Measurements from ENCODE around the gene SPEG. TPM values are rescaled to one million over a fixed set of nuclear protein-coding genes. Genes with fewer than 3 reads are reported as not detected.

SPEG gene
- total and polyA plus RNA-seq, 2 of the 8 experiments (the other 6 are each of a cell fraction or from before 2014, with no cell fraction given): 19.9 to 32.0 TPM

DNA sequence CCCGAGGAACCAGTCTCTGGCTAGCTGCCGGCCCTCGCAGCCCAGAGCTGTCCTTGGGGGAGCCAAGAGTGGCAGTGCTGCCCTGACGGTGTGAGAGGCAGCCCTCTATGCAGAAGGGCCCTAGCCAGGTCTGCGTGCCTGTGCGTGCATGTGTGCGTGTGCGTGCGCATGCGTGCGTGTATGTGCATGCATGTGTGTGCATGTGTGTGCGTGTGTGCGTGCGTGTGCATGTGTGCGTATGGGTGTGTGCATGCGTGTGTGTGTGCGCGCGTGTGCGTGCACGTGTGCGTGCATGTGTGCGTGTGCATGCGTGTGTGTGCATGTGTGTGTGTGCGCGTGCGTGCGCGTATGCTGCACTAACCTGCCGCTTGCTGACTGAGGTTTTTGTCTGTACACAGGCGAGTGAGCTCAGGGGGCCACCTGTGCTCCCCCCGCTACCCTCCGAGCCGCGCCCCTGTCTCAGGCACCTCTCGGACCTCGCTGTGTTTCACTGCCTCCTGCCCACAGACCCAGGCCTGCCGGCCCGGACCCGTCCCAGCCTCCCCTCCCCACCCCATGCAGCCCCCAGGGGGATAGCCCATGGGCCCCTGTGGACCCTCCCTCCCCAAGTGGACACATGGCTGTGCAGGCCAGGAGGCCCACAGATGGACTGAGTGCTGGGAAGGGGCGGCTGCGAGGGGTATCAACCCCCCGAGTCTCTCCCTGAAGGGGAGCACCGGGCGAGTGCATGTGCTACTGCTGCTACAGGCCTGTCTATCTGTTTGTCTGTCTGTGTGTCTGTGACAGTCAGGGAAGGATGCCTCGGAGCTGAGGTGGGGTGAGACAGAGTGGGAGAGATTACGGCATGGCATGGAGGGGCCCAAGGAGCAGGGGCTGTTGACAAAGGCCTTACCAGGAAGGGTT, 31.3 kb downstream of the SPEG start (continued):
- TF ChIP-seq, protein P1, sequence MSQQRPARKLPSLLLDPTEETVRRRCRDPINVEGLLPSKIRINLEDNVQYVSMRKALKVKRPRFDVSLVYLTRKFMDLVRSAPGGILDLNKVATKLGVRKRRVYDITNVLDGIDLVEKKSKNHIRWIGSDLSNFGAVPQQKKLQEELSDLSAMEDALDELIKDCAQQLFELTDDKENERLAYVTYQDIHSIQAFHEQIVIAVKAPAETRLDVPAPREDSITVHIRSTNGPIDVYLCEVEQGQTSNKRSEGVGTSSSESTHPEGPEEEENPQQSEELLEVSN (IDR thresholded peaks at IDR 0.05): no peak
- TF ChIP-seq TAF7 (optimal IDR thresholded peaks at IDR 0.05; ENCODE audit: borderline replicate concordance, low read depth, low read length): no peak
